Upper lobe of right lung (tissue), 1 donor: ENCODE data around the gene ITIH5. TPM values are rescaled to one million over a fixed set of nuclear protein-coding genes. Genes with fewer than 3 reads are reported as not detected.

Experiments used
- total RNA-seq: library from RNA; stranded (reverse); fragmentation: NEBNext Ultra II Directional; extraction: Animal tissue kit (Norgen Biotek cat#: 25700); gene quantifications from one replicate; pipeline ENCODE4 v1.2.1, GENCODE V29; 2021
- donor health status: DM: no; HTN: yes; CAD: no; lungs with severe emphysema.

ITIH5 gene
- total RNA-seq, 1 donor from 2014 or later: 10.5 TPM

Other genes starting within 250 kb of the ITIH5 start
- gene ITIH2, start 36.4 kb upstream of the ITIH5 start, total RNA-seq: 1.3 TPM
- 11.9 TPM for gene KIN, start 121.0 kb upstream of the ITIH5 start, total RNA-seq
- 163 TPM for gene ATP5F1C, start 121.2 kb upstream of the ITIH5 start, total RNA-seq
- gene TAF3, start 151.5 kb upstream of the ITIH5 start, total RNA-seq: 11.8 TPM